Ovary (tissue), 9 donors: Measurements from ENCODE around the gene ZDHHC19. TPM values are rescaled to one million over a fixed set of nuclear protein-coding genes. Genes with fewer than 3 reads are reported as not detected.

ENCODE experiments used
- DNase-seq, 5 donors: peaks; one replicate each; pipeline ENCODE4 v3.0.0-alpha.2; 2019 to 2020
- H3K27ac ChIP-seq, 2 donors: fragments of 200-600 bp; one replicate each; pipeline versions ENCODE4 v1.5.1 to v1.8.0; 2019 to 2022
- H3K27me3 ChIP-seq: fragments of 200-600 bp; one replicate; pipeline ENCODE4 v1.8.0; 2022
- H3K36me3 ChIP-seq: fragments of 200-600 bp; sonication (generic); one replicate; pipeline ENCODE4 v1.5.1; 2019
- H3K4me1 ChIP-seq: one replicate; pipeline ENCODE4 v1.8.1; 2013; ENCODE audit warnings: mild to moderate bottlenecking, moderate library complexity; ENCODE audit not compliant: insufficient read depth
- H3K4me3 ChIP-seq: fragments of 200-600 bp; sonication (generic); one replicate; pipeline ENCODE4 v1.5.1; 2017
- H3K9me3 ChIP-seq, 2 donors: fragments of 200-600 bp in 1 of 2; sonication (generic) in 1 of 2; one replicate each; pipeline versions ENCODE4 v1.5.1 to v1.8.1; 2013 to 2019; ENCODE audit warnings: mild to moderate bottlenecking in 1 of 2, moderate library complexity in 1 of 2
- EP300 ChIP-seq: sonication (generic); formaldehyde crosslinking; IDR thresholded peaks from one replicate; pipeline ENCODE4 v1.6.1; 2017; ENCODE audit warnings: antibody characterized with exemption
- POLR2A ChIP-seq: fragments of 450-650 bp; IDR thresholded peaks from one replicate; pipeline ENCODE4 v1.6.1; 2017; ENCODE audit warnings: antibody characterized with exemption, mild to moderate bottlenecking, moderate library complexity
- WGBS, 3 donors: extraction: QIAGEN DNeasy Blood & Tissue Kit in 1 of 3; methylation state at CpG; one replicate each; pipeline versions ENCODE4 v1.1.5 to v1.1.7; 2013 to 2017; 5-methylcytosine and 5-hydroxymethylcytosine counted together
- intact Hi-C, 4 donors: fragments of 100-400 bp; cut with DNase I; formaldehyde crosslinking; loops; one replicate each; pipeline versions ENCODE4 v1.11.0 to v1.15.1; 2022 to 2023
- polyA plus RNA-seq, 2 donors: library from polyadenylated mRNA; stranded (reverse); fragments of 200-250 nt in 1 of 2; fragments of 350-450 nt in 1 of 2; fragmentation: Illumina TruSeq in 1 of 2; extraction: RNeasy Lipid Tissue Mini Kit (QIAGEN cat#74804) in 1 of 2; gene quantifications; one replicate each; pipeline ENCODE4 v1.2.3, GENCODE V29; 2013 to 2014
- total RNA-seq, 7 donors: library from RNA; depleted of rRNA in 2 of 7; stranded (reverse); fragments of >200 nt in 2 of 7; fragmentation: NEBNext Ultra II Directional in 3 of 7; extraction: Animal tissue kit (Norgen Biotek cat#: 25700) in 3 of 7; gene quantifications; one replicate each; pipeline versions ENCODE4 v1.1.0 to v1.2.4, GENCODE V29; 2016 to 2023
- TF ChIP-seq, protein P1 (sequence below), 3 donors: fragments of 450-650 bp in 2 of 3; fragments of 200-600 bp in 1 of 3; IDR thresholded peaks; one replicate each; pipeline versions ENCODE4 v1.5.1 to v1.8.0; 2016 to 2022; ENCODE audit warnings: antibody characterized with exemption in 3 of 3, mild to moderate bottlenecking in 1 of 3
- donor health status: DM: no; HTN: no; CAD: no; lungs with moderate emphysema.
- donor health status: DM: no; HTN: no; CAD: no.
- donor health status: Bipolar disorder and iron deficiency.
- donor health status: DM: yes; HTN: yes; CAD: no.
- donor health status: DM: no; HTN: no; CAD: no.
- donor health status: DM: yes; HTN: yes; CAD: no.

Gene ZDHHC19
- total and polyA plus RNA-seq, 9 donors = 0.24 to 9.3 (median 4.5) TPM

DNA sequence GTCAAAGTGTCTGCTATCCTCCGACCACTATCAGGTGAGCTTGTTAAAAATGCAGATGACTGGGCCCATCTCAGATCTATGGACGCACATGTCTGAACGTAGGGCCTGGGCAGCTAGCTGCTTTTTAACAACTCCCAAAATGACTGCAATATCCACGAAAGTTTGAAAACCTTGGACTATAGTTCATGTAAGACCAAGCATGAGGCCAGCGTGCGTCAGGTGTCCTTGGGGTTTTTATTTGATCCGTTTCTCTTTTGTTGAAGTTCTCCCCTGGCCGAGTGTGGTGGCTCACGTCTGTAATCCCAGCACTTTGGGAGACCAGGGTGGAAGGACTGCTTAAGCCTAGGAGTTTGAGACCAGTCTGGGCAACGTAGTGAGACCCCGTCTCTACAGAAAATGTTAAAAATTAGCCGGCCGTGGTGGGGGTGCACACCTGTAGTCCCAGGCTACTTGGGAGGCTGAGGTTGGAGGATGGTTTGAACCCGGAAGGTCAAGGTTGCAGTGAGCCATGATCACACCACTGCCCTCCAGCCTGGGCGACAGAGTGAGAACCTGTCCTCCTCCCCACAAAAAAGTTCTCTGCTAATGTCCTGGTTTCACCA lies 14.7 kb upstream of the ZDHHC19 start:
- Histone ChIP-seq H3K4me1 (peaks cover 14% of the 10 kb centered on the region), H3K36me3 (no peaks in the 10 kb centered on the region), H3K9me3 (no peaks in the 10 kb centered on the region), H3K27ac (no peak overlapping the region), H3K4me3 (no peak overlapping the region), H3K27me3 (no peaks in the 10 kb centered on the region)
- WGBS, 3 donors = 88 to 92% (median 91%) methylated on average over 15 of the region's 15 CpGs
- no peak for DNase-seq
- intact Hi-C loops = no loop called here
- TF ChIP-seq POLR2A (no peak), EP300 (no peak)
- TF ChIP-seq, protein P1, sequence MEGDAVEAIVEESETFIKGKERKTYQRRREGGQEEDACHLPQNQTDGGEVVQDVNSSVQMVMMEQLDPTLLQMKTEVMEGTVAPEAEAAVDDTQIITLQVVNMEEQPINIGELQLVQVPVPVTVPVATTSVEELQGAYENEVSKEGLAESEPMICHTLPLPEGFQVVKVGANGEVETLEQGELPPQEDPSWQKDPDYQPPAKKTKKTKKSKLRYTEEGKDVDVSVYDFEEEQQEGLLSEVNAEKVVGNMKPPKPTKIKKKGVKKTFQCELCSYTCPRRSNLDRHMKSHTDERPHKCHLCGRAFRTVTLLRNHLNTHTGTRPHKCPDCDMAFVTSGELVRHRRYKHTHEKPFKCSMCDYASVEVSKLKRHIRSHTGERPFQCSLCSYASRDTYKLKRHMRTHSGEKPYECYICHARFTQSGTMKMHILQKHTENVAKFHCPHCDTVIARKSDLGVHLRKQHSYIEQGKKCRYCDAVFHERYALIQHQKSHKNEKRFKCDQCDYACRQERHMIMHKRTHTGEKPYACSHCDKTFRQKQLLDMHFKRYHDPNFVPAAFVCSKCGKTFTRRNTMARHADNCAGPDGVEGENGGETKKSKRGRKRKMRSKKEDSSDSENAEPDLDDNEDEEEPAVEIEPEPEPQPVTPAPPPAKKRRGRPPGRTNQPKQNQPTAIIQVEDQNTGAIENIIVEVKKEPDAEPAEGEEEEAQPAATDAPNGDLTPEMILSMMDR (IDR thresholded peaks at IDR 0.05) = no peak

DNA sequence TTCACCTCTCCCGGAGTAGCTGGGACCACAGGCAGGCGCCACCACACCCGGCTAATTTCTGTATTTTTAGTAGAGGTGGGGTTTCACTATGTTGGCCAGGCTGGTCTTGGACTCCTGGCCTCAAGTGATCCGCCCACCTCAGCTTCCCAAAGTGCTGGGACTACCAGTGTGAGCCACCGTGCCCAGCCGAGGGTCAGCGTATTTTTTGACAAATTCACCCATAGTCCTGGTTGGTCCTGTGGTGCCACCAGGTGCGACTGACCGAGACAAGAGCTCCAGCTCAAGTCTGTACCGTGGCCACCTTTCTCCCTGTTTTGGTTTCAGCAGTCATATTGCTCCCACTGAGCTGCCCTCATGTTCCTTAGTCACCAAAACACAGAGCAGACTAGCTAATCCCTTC lies 13.9 kb upstream of the ZDHHC19 start:
- Histone ChIP-seq H3K9me3 (no peaks in the 10 kb centered on the region), H3K4me3 (no peak overlapping the region), H3K4me1 (peaks cover 14% of the 10 kb centered on the region), H3K36me3 (no peaks in the 10 kb centered on the region), H3K27ac (no peak overlapping the region), H3K27me3 (no peaks in the 10 kb centered on the region)
- intact Hi-C loops = no loop called here
- no peak for DNase-seq
- no peak for TF ChIP-seq POLR2A
- TF ChIP-seq, protein P1 (IDR thresholded peaks at IDR 0.05) = no peak
- no peak for TF ChIP-seq EP300
- WGBS, 3 donors = 93 to 95% (median 95%) methylated on average over 10 of the region's 10 CpGs

DNA sequence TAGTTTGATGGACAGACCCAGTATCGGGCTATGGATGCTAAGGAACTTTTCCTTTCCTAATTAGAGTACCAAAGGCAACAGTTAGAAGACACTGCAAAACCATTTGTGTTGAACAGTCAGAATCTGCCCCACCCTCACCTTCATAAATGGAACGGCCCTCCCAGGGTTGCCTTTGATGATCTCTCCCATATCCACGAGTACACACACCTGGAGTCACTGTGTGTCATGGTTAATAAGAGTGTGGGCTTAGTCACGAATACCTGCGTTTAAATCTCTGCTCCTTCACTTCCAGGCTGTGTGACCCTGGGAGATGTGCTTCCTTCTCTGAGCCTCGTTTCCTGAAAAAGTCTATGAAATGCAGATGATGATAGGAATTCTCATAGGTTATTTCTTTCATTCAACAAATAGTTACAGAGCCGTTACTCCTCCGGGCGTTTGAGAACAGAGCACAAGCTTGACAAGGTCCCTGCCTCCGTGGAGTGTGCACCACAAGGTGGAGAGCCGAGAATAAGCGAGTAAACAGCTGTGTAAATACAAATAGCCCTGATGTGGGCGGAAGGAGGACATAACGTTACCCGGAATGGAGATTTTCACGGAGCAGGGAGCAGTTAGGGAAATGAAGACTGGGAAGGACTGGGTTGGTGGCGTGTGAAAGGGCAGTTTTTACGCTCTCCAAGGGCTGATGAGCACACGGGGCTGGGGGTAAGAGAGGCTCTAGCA lies 11.8 kb upstream of the ZDHHC19 start:
- H3K4me3 ChIP-seq = no peak overlapping the region
- intact Hi-C loops = no loop called here
- peaks cover 10% of the 10 kb centered on the region for H3K4me1 ChIP-seq
- H3K27me3 ChIP-seq = no peaks in the 10 kb centered on the region
- no peak for DNase-seq
- H3K27ac ChIP-seq = no peak overlapping the region
- H3K36me3 ChIP-seq = no peaks in the 10 kb centered on the region
- TF ChIP-seq, protein P1 (IDR thresholded peaks at IDR 0.05) = no peak
- TF ChIP-seq POLR2A (no peak), EP300 (no peak)
- WGBS, 3 donors = 40 to 47% (median 46%) methylated on average over 19 of the region's 19 CpGs
- H3K9me3 ChIP-seq = no peaks in the 10 kb centered on the region

DNA sequence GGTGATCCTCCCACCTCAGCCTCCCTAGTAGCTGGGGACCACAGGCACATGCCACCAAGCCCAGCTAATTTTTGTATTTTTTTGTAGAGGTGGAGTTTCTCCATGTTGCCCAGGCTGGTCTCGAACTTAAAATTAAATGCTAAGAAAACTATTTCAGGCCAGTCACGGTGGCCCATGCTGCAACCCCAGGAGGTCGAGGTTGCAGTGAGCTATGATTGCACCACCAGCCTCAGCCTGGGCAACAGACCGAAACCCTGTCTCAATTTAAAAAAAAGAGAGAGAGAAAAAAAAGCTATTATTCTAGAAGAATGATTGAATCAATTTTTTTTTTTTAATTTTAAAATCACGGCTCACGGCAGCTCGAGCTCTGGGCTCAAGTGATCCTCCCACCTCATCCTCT lies 9.8 kb upstream of the ZDHHC19 start:
- H3K27ac ChIP-seq = no peak overlapping the region
- no peak overlapping the region for H3K4me3 ChIP-seq
- WGBS, 3 donors = 89 to 95% (median 94%) methylated on average over 7 of the region's 7 CpGs
- no peak for DNase-seq
- intact Hi-C loops = no loop called here
- peaks cover 3% of the 10 kb centered on the region for H3K4me1 ChIP-seq
- no peak for TF ChIP-seq POLR2A
- TF ChIP-seq EP300 = no peak
- TF ChIP-seq, protein P1 (IDR thresholded peaks at IDR 0.05) = no peak
- H3K36me3 ChIP-seq = no peaks in the 10 kb centered on the region
- no peaks in the 10 kb centered on the region for H3K9me3 ChIP-seq
- H3K27me3 ChIP-seq = no peaks in the 10 kb centered on the region
